GM18873 (cell line): ENCODE data around the gene ACTRT2.

ENCODE experiments used
- ATAC-seq: cut with Tn5 transposase; IDR thresholded peaks from one replicate; pipeline ENCODE4 v1.9.1; 2021; ENCODE audit warnings: mild to moderate bottlenecking, moderate library complexity, moderate number of reproducible peaks; ENCODE audit not compliant: unreplicated experiment, low FRiP score

ACTRT2 gene

DNA sequence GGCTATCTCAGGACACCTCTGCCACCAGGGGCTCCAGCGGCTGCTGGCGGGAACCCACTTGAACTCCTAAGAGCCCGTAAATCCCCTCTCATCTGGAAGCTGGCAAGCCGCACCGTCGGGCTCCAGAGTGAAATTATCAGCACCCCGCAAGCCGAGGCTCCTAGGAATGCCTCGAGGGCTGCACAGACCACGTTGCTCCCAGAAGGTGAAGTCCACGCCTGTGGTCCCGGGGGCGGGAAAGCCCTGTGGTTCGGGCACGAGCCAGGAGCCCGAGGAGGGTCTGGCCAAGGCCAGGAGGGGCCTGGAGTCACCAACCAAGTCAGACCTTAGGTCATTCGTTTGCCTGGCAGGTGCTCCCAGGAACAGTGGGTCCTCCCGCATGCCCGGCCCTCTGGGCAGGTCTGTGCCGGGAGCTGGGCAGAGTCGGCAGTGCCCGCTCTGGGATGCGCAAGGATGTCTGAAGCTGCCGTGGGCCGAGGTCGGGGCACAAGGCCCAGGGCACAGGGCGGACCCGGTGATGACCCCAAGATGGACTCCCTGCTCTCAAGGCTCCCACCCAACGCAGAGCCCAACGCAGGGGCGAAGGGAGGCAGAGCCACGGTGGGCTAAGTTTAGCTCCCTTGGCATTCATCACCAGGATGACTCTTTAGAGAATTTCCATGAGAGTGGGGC lies 8.9 kb downstream of the ACTRT2 start:
- ATAC-seq = no peak

DNA sequence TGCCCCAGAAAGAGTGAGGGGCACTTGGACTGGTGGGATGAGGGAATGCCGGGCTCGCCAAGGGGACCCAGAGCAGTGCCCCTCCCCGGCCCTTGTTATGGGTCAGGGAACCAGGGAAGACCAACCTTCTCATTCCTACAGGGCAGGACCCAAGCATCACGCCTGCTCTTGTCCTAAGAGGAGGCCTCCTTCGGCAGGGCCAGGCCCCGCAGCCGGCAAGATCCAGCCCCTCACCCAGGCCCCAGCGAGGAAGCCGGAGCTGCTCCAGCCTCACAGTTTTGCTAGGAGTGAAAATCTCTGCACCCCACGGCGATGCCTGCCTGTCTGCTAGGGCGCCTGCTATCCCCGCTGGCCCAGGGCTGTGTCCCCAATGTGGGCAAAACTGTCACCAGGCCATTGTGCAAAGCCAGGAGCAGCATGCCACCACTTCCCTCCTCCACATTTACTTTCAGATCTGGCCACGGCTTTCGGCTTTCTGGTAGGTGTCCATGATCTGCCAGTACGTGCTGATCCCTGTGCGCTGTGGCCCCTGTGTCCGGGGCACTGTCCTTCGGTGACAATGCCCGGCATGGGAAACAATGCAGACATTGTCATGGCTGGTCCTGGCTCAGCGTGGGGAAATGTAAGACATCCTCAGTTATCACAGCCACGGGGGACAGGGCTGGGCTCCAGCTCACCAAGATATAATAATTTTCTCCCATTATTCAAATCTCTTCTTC lies 9.6 kb downstream of the ACTRT2 start:
- ATAC-seq = no peak

DNA sequence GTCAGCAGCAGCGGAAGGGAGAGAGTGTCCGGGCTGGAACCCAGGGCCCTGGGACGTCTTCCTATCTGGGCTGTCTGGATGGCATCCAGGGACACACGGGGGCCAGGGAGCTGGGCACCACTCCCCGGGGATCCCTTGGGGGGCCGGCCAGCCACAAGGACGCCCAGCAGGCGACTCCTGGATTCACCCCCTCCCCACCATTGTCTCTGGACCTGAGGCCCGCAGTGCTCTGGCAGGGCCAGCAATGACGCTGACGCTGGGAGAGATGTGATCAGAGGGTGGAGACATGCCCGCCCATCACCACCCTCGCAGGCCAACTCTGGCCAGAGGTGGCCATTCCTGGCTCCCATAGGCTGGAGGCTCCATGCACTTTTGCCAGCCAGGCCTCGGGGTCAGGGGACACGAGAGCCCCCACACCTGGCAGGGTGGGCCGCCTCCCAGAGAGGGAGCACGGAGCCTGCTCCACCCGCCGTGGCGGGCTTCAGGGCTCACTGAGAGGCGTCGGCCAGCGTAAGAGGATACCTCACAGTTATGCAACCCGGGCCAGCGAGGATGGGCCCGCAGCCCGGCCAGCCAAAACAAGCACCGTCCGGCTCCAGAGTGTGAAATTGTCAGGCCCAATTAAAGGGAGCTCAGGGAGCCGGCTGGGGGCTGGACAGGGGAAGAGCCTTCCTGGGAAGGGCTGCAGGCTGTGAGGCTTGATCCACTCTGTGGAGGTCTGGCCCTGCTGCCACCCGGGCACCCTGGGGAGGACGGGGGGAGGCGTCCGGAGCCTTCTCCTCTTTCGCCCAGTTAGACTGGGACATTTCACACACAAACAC lies 10.3 kb downstream of the ACTRT2 start:
- no peak for ATAC-seq

DNA sequence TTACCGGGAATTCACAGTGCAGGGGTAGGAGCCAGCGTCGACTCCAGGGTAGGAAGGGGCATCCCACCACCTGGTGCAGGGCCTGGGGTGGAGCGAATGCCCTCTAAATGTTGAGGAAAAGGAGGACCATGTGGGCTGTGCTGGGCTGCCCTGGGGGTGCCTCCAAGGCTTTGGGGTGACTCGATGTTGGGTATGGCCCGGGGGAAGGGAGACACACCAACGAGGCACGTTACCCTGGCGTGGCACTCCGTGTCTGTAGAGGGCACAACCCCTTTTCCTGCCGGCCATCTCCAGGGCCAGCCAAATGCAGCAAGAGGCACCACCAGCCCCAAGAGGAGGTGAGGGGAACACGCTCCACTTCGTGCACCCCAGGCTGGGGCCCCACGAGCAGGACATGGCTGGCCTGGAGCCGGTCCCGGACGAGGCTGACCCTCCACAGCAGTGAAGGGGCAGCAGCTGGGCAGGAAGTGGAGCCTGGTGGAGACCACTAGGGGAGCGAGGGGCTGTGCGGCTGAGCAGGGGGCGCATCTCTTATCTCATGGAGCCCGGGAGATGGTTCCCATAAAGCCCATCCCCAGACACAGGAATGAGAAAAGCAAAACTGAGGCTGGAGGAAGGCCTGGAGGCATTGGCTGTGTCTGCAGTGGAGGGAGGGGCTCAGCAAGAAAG lies 11.2 kb downstream of the ACTRT2 start:
- ATAC-seq = no peak

DNA sequence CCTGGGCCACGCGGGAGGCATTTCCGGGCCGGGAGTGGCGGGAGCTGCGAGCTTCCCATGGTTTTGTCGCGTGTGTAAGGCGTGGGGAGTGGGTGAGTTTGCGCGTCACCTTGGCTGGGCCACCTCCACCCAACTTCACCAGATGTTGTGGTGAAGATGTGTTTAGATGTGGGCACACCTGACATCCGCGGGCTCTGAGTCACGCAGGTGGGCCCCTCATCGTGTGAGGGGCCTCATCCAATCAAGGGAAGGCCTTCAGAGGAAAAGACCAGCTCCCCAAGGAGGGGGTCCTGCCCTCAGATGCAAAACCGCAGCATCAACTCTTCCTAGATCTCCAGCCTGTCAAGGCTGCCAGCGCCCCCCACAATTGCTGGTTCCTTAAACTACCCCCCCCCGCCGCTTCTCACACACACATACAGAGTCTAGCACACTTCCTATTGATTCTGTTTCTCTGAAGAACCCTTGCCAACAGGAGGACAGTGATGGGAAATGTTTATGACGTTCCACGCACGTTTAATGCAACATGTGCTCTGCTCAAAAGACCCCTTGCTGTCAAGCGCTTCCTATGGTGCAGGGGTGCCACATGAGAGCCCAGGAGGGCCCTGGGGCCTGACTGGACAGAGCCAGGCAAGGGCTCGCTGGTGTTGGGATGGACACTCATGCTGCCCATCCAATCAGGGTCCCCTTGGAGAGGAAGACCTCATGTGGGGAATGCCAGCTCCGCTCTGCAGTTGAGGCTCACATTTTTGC lies 11.9 kb downstream of the ACTRT2 start:
- ATAC-seq = no peak

DNA sequence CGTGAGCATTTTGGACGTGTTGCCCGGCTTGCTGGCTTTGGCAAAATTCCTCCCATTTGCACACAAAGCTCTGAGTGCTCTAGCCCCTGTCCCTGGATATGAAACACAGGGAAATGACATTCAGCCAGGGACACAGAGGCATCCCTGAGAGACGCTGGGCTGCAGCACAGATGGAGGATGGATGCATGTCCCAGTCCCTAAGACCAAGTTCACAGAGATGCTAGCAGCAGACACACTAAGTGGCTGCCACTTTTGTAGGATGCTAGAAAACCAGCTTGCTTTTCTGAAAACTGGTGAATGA lies 12.5 kb downstream of the ACTRT2 start:
- no peak for ATAC-seq

DNA sequence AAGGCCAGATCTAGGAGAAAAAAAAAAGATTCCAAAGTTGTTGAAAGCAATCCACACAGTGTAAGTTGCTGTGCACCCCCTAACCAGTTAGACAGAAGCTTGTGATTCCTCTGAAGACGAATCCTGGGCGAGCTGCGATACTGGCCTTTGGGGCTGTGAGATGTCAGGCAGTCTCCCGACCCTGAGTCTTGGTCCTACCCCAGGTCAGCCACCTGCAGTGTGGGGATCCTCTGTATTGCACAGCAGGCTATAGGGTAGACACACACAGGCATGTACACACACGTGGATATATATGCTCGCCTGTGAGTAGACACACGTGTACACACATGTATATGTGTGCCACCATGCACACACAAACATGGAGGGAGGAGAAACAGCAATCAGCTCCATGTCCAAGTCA lies 12.9 kb downstream of the ACTRT2 start:
- ATAC-seq = no peak

DNA sequence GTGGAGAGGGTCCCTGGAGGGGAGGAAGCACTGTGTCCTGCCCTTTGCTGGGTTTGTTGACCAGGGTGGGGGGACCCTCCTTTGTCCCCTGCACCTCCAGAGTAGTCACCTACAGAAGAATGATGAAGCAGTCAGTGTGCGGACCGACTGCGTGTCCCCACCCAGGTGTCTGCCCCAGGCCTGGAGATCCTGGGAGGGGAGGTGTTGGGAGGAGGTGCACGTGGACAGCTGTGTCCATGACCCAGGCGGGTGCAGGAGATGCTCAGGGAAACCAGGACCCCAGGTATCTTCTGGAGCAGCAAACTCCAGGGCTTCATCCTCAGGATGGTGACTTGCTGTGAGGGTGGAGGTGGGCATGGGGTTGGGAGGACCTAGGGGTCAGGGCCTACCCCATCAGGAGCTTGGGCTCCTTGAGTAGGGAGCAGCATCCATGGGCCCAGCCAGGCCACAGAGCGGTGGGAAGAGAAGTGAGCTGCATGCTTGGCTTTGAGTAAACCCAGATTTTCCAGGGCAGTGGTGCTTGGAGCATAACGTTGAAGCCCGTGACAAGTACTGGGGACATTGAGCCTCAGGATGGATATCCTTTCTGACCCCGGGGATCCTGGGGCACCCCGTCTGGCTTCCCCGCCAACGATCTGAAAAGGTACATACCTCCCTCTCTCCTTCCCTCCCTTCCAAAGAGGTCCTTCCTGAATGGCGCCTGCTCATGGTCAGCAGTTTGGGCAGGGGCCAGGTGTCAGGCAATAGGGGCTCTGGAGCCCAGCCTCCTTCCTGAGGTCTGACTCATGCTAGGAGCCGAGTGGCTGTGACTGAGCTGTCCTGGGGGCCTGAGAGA lies 13.7 kb downstream of the ACTRT2 start:
- no peak for ATAC-seq

DNA sequence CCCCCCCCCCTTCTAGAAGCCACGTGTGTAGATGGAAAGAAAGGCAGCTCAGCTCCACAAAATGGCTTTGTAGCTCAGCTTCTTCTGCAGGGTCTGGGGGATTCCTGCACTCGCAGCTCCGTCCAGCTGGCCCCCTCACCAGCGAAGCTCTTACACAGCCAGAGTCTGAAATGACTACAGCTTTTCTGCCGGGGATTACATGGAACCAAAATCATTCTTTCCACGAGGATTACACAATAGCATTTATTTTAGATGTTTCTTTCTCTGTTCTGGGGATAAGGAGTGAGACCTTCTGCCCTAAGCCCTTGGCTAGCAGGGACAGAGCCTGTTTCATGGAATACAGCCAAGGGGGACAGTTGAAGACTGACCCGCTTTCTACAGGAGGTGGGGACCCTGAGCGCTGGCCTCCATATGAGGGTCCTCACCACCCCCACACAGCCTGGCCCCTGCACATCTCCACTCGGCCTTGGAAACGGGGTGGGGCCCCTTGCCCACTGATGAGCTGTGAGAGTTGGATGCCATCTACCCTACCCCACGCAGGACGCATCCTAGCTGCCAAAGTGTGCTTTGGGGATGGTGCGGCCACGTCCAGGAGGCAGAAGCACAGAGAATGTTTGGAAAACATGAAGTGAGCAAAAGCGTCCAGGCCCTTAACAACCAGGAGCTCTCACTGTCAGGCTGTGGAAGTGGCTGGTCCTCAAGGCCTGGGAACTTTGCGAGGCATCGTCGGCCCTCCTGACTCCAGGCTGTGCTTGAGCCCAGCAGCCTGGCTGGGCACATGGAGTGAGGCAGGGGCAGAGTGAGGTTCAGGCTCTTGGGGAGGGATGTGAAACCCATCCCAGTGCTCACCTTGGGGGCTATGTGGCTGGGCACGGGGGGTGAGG lies 14.5 kb downstream of the ACTRT2 start:
- ATAC-seq = no peak

DNA sequence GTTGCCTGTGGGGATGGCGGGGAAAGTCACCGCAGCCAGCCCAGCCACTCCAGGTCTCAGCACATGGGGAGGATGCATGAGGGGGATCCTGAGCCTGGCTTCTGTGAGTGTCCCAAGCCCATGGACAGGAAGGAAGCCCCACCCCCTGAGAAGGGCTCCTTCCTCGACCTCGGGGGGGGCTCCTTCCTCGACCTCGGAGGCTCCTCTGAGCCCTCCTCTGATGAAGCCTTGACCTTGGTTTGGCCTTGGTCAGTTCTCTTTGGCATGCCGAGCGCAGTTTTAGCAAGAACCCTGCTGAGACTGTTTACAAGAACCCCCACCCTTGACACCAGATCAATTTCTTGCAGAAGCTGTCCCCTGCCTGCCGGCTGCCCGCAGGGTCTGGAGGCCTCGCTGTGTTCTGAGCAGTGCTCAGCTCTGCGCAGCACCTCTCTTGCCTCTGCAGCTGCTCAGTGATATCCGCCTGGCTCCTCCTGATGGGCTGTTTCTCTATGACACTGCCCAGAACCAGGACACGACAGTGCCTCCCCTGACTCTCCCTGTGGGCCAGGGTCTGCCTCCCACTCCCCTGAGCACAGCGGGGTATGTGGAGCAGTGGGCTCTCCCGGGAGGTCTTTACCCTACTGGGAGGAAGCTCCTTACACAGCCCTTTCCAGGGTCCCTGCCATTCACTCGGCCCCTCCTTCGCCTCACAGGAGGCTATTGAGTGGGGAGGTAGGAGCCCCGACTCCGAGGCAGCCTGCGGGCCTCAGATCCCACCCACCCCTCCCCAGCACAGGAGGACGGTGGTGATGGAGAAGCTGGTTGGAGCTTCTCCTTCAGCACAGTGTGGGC lies 15.4 kb downstream of the ACTRT2 start:
- no peak for ATAC-seq

DNA sequence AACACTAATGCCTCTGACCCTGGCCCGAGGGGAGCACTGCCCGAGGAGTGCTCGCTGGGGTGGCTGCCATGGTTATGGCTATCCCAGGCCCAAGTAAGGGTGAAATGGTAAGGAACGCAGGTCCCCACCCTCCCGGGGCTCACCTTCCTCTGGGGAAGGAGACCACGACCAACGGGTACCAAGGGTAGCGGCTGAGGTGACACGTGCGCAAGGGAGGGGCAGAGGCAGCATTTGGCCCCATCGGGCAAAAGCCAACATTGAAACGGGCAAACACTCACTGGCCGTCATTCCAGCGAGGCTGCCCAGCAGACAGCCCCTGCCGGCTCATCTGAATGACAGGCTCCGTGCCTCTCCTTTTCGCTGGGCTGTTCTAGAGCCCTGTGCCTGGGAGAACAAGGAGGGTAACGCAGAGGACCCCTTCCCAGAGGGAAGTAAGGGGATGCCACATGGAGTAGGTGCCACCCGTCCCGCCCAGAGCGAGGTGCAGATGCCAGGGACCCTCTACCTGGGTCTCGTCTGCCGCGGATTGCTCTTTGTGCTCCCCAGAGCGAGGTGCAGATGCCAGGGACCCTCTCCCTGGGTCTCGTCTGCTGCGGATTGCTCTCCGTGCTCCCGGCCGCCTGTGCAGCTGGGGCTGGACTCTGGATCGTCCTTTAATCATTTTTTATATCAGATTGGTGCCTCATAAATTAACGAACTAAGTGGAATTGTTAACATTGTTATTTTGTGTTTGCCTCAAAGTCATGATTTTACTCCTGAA lies 16.2 kb downstream of the ACTRT2 start:
- ATAC-seq = no peak

DNA sequence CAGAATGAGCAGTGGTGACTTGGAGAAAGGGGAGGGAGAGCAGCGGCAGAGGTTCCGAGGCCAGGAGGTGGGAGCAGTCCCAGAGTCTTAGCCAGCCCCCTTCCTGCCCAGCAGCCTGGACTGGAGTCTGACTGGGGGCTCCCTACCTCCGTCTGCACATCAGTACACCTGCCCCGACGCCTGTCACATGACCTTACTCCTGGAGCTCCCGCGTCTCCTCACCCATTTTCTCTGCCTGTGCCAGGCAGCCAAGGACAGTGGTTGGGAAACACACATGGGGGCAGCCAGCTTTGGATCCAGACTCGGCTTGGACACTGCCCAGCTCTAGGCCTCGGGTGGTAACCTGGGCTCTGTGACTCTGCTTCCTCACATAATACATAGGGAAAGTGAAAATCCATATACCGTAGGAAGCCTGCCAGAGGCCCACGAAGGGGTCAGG lies 16.9 kb downstream of the ACTRT2 start:
- no peak for ATAC-seq

DNA sequence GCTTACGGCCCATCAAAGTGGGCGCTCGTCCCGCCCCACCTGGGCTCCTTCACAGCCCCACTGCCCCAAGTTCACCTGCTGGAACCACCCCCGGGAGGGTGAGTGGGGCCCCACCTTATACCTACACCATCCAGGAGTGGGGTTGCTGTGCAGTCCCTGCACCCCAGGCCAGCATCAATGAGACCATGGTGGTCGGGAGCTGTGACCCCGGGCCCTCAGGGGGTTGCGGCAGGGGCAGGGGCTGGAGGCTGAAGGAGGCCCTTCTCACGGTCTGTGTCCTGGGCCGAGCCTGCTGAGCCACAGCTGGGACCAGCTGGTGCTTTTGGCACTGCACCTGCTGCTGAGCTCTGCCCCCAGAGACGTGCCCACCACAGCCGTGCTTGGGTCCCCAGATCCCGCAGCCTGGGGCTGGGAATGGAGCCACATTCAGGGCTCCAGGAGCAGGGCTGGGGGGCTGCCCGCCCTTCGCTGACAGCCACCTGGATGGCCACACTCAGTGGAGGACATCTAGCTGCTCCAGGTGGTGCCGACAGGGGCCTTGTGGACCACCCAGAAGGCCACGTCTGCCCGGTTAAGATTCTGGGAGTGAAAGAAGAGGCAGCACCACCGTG lies 17.4 kb downstream of the ACTRT2 start:
- no peak for ATAC-seq

DNA sequence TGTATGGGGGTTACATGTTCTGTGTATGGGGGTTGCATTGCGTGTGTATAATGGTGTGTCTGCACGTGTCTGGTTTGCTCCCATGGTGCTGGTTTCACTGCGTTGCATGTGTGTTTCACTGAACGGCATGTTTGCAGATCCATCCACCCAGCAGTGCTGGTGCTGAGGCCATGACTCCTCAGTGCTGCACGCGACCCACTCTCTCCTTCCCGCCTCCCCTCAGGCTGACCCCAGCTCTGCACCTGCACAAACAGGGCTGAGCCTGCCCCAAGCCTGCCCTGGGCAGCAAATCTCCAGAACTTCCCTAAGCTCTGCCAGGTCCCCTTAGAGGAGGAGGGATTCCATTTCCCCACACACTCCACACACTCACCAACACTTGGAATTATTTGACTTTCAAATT lies 18.7 kb downstream of the ACTRT2 start:
- no peak for ATAC-seq

DNA sequence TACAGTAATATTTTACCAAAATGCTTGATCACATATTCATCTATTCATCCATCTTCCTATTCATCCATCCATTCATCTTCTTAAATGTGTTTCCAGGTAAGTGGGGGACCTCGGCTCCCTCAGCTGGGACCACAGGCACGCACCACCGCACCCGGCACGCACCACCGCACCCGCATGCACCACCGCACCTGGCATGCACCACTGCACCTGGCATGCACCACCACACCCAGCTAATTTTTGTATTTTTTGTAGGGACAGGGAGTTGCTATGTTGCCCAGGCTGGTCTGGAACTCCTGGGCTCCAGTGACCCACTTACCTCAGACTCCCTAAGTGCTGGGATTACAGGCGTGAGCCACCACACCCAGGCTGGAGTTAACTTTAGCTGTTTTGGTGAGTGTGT lies 21.2 kb downstream of the ACTRT2 start:
- ATAC-seq = no peak

DNA sequence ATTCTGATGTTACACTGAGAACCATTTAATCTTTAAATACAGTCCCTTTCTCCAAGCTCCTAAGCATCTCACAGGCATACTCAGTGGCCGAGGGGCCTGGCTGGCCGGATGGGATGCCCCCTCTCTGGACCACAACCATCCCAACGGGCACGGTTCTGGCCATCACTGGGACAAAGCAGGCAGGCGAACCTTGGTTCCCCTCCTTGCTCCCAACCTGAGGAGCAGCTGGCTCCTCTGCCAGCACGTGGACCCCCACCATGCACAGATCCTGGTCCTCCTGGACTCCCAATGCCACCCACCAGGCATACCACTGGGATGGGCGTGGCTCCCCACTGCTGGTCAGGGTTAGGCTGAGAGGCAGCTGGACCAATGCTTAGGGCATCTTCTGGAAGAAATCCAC lies 27.9 kb downstream of the ACTRT2 start:
- ATAC-seq = no peak

DNA sequence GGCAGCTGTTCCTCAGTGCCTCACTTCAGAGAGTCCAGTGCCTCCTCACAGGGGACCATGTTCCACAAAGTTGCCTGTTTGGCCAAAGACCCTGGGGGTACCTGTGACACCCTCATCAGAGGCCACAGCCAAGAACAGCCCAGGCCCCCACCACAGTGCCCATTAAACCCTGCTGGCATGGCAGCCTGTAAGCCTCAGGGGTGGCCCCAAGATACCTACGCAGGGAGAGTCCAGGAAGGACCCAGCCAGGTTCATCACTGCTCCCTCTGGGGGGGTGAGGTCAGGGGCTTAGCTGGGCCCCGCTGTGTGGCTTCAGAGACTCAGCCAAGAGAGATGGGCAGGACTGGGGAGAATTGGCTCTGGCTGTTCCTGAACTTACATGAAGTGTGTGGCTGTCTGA lies 28.6 kb downstream of the ACTRT2 start:
- ATAC-seq = no peak
